B cell (primary cell): ENCODE data around the gene LYRM9.

Experiments
- CTCF ChIP-seq: fragments of 200-600 bp; IDR thresholded peaks from one replicate; pipeline ENCODE4 v1.8.0; 2022; ENCODE audit warnings: antibody characterized with exemption, mild to moderate bottlenecking
- EZH2 ChIP-seq: IDR thresholded peaks from 2 replicates; pipeline ENCODE4 v1.6.1; 2012; ENCODE audit warnings: borderline replicate concordance, low read depth, mild to moderate bottlenecking, moderate library complexity, low read length; ENCODE audit not compliant: insufficient read depth, poor library complexity, severe bottlenecking

GRCh38 chr17:27892542-27892865, 661 bp downstream of the LYRM9 start:
- TF ChIP-seq CTCF (no peak), EZH2 (no peak)
